Stimulated activated naive CD4-positive, alpha-beta T cell (primary cell): ENCODE data around the gene CDK17.
"Not testable (repeated sequence)": the region's sequence is repeated elsewhere in the genome, so short reads cannot be mapped to it uniquely, and the experiment has no call there.

Source experiments
- DNase-seq, 6 experiments: peaks; one replicate each; lab custom pipeline; 2025; lab: John Stamatoyannopoulos, UW

CDK17 gene

GRCh38 chr12:96317801-96318200 lies 82.4 kb downstream of the CDK17 start:
- DNase-seq = not testable (repeated sequence)

- DNase-seq = peak in 2 of 6 experiments; percentile 47 to 64
Measured at GRCh38 chr12:96315741-96316481, 84.3 kb downstream of the CDK17 start.

- DNase-seq = no peak
Measured at GRCh38 chr12:96314723-96315122, 85.5 kb downstream of the CDK17 start.

GRCh38 chr12:96313606-96314005 lies 86.6 kb downstream of the CDK17 start:
- DNase-seq = no peak

- no peak for DNase-seq
Measured at GRCh38 chr12:96311191-96311590, 89.0 kb downstream of the CDK17 start.

GRCh38 chr12:96310067-96310466 lies 90.2 kb downstream of the CDK17 start:
- DNase-seq = no peak

- no peak for DNase-seq
Measured at GRCh38 chr12:96308881-96309280, 91.4 kb downstream of the CDK17 start.

GRCh38 chr12:96305665-96306064 lies 94.6 kb downstream of the CDK17 start:
- DNase-seq = no peak

- DNase-seq = no peak
Measured at GRCh38 chr12:96303653-96304052, 96.6 kb downstream of the CDK17 start.

- no peak for DNase-seq
Measured at GRCh38 chr12:96302687-96303310, 97.4 kb downstream of the CDK17 start.

- no peak for DNase-seq
Measured at GRCh38 chr12:96301732-96302131, 98.5 kb downstream of the CDK17 start.

- DNase-seq = no peak
Measured at GRCh38 chr12:96300064-96300463, 100.2 kb downstream of the CDK17 start.

- no peak for DNase-seq
Measured at GRCh38 chr12:96297504-96297903, 102.7 kb downstream of the CDK17 start.

- no peak for DNase-seq
Measured at GRCh38 chr12:96295532-96296160, 104.6 kb downstream of the CDK17 start.

GRCh38 chr12:96294831-96295230 lies 105.4 kb downstream of the CDK17 start:
- DNase-seq = peak in 3 of 6 experiments; percentile 4 to 21 (median 11)

GRCh38 chr12:96293093-96293492 lies 107.1 kb downstream of the CDK17 start:
- DNase-seq = no peak

- no peak for DNase-seq
Measured at GRCh38 chr12:96289067-96289466, 111.2 kb downstream of the CDK17 start.

GRCh38 chr12:96285158-96285557 lies 115.1 kb downstream of the CDK17 start:
- DNase-seq = no peak

- DNase-seq = no peak
Measured at GRCh38 chr12:96274331-96274730, 125.9 kb downstream of the CDK17 start.

GRCh38 chr12:96271469-96272199 lies 128.6 kb downstream of the CDK17 start:
- no peak for DNase-seq

GRCh38 chr12:96266238-96266637 lies 134.0 kb downstream of the CDK17 start:
- DNase-seq = no peak

GRCh38 chr12:96265836-96266235 lies 134.4 kb downstream of the CDK17 start:
- no peak for DNase-seq

GRCh38 chr12:96265400-96265799 lies 134.8 kb downstream of the CDK17 start:
- DNase-seq = no peak
